HG02870 (cell line): ENCODE data around the gene PRDM5.
"Not testable (repeated sequence)": the region's sequence is repeated elsewhere in the genome, so short reads cannot be mapped to it uniquely, and the experiment has no call there.

ENCODE experiments used
- ATAC-seq: cut with Tn5 transposase; IDR thresholded peaks from one replicate; pipeline ENCODE4 v1.9.1; 2021; ENCODE audit warnings: mild to moderate bottlenecking, moderate library complexity; ENCODE audit not compliant: unreplicated experiment

PRDM5 gene

DNA sequence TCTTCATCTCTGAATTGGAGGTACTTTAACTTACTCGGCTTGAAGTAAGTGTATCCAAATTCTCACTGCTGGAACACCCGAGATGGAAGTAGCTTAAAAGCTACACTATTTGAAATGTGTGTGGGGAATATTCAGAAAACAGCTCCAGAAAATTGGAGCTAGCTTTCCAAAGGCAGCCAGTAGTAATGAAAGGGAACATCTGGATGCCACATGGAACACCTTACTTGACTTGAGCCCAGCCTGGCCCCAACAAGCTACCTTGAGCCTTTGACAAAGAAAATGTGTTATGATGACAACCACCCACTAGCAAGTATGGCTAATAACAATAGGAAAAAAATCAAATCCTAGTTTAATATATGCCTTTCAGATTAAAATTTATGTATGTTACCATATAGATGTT, 161.5 kb downstream of the PRDM5 start:
- no peak for ATAC-seq

DNA sequence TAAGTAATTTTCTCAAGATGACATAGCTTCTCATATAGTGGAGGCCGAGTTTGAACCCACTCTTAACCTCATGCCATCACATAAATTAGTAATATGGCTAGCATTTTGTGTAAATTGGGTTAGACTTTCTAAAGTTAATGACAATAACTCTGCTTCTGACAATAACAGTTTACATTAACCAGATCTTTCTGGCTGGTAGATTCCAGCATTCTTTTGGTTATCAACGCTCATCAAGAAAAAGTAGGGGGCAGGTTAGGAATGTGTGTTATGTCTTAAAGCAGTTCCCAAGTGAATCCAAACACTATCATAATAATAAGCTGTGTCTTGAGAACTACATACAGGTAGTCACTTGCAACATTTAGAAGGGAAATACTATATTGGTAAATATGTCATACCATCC, 162.5 kb downstream of the PRDM5 start:
- ATAC-seq: no peak

DNA sequence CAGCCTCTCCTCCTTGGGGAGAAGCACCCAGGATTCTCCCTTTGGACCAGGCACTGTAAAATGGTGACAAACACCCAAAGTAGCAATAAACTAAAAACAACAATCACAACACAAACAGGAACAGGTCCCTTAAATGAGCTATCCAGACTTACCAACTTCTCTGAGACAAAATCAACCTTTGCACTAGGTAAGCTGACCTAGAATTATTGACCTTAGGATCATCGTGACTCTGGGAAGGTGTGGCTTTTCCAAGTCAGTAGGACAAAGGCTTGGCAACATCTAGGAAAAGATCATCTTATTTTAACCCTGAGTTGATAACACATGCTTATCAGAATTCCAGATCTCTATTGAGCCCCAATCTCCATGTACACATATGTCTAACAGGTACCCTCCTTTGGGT, 166.7 kb downstream of the PRDM5 start:
- ATAC-seq: no peak

DNA sequence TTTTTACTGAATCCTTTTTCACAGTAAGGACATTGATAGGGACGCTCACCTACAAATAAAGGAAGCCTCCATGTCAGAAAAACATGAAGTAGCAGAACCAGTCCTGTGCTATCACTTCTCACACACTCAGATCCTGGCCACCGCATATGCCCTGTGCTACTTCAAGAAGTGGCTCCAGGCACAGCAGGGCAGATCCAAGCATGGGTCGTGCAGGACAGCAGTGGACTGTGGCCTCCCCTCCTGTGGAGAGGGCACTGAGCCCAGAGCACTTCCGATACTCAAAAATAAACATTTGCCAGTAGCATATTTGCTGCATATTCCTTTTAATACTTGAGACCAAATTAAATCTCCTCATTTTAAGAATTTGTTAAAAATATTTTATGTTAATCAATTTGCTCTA, 167.9 kb downstream of the PRDM5 start:
- no peak for ATAC-seq

DNA sequence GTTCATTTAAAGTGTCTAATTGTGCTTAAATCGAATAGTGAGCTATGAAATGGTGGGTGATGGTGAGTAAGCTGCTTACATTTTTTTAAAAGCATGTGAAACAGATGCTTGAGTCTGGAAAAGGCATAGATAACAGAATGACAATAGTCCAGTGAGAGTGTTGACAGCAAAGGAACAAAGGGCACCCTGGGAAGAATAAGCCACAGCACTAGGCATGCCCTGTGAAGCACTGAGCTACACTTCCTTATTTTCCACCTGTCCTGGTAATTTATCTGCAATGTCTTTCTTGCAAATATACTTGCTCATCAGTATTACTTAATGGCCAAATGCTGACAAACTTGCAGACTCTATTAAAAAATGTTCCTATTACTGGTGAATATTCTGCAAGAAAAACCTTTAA, 168.7 kb downstream of the PRDM5 start:
- no peak for ATAC-seq

DNA sequence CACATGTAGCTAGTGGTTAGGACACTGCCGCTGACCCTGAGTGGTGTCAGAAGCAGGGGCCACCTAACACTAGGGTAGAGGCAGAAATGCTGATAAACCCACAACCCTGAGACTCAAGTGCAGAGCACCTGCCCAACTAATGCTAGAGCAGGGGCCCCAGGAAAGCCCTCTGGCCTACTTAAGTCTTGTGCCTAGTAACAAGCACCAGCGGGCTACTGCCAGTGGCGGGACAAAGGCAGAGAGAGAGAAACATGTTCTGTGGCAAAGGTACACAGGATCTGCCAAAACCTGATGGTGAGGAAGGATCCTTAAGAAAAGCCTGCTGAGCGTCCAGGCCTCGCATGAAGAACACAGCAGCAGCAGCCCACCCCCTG, 172.4 kb downstream of the PRDM5 start:
- no peak for ATAC-seq

DNA sequence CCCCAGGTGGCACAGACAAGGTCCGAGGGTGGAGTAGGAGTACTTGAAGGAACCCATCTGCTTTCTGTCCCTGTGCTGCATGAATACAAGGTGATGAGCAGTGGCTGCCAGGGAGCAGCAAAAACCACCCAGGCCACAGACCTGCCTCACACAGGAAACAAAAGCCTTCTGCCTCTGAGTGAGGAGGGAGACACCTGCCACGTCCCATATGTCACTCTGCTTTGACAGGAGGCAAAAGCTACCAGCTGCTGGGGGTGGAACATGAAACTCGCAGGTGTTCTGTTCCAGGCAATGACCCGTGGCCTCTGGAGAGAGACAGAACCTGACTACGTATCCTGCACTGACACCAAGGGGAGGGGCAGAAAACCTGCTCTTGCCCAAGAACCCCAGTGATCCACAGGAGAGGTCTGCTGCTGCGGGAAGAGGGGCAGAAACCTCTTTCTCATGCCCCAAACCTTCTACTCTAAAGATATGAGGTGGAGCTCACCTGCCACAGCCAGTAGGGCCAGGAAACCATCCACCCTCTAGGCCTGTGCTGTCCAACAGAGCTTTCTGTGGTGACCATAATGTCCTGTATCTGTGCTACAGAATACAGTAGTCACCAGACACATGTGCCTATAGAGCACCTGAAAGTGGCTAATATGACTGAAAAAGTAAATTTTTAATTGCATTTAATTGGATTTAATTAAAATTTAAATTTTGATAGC, 172.9 kb downstream of the PRDM5 start:
- peak; percentile 98 for ATAC-seq

DNA sequence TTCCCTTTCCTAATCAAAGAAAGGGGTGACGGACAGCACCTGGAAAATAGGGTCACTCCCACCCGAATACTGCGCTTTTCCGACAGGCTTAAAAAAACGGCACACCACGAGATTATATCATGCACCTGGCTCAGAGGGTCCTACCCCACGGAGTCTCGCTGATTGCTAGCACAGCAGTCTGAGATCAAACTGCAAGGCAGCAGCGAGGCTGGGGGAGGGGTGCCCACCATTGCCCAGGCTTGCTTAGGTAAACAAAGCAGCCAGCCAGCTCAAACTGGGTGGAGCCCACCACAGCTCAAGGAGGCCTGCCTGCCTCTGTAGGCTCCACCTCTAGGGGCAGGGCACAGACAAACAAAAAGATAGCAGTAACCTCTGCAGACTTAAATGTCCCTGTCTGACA, 180.9 kb downstream of the PRDM5 start:
- not testable (repeated sequence) for ATAC-seq

DNA sequence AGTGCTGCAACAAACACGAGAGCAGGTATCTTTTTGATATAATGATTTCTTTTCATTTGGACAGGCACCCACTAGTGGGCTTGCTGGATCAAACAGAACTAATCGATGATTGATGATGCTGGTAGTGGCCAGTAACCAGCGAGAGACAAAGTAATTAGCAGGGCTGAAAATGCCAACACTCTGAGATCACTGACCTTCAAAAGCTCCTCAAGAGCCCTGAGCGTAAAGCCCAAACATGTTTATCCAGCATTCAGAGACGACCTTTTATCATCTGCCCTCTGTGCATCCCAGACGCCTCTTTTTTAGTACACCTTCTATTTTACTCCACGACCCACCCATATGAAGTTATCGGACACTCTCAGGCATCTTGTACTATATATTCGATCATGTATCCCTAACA, 186.2 kb downstream of the PRDM5 start:
- ATAC-seq: no peak

DNA sequence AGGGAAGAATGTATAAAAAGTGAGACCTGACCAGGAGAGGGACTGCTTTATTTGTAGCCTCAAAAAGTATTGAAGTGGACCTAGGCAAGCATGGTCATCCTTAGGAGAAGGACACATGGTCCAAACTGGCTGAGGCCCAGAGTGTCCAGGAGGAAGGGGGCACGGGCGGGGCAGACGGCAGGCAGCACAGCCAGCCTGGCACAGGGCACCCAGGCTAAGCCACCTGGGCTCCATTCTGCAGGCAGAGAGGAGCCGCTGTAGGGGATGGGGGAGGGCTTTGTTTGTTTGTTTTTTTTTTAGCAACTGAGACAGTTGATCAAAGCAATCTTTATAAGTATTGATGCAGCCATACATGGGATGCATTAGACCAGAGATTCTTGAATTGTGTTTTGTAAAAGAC, 188.6 kb downstream of the PRDM5 start:
- ATAC-seq: no peak

DNA sequence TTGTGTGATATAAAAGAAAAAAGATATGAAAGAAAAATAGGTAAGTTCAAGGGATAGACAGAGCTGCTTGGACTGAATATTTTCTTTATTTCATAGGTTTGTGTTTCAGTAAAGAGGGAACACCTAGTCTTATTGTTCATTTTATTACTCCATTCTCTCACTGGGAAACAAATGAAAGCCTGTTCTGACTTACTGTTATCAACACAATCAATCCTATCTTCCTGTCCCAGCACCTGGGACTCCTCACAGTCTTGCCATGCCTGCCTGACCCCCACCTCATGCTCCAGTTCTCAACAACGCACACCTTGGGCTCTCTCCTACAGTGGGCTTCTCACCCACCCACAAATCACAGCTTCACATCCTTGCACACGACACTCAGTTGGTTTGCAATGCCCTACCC, 189.5 kb downstream of the PRDM5 start:
- no peak for ATAC-seq

DNA sequence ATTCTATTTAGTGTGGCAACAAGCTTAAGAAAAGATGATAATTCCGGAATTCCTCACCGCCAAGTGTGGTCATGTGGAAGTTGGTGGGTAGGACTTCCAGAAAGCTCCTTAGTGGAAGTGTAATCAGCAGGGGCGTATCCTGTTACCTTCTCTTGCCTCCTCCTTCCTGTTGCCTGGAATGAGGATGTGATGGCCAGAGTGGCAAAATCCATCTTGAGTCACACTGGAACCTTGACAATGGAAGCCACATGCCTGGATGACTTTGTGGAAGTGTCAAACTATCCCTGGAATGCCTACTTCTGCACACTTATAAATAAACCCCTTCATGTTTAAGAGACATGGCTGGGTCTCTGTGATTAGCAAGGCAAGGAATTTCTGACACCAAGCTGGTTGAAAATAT, 191.0 kb downstream of the PRDM5 start:
- ATAC-seq: no peak

DNA sequence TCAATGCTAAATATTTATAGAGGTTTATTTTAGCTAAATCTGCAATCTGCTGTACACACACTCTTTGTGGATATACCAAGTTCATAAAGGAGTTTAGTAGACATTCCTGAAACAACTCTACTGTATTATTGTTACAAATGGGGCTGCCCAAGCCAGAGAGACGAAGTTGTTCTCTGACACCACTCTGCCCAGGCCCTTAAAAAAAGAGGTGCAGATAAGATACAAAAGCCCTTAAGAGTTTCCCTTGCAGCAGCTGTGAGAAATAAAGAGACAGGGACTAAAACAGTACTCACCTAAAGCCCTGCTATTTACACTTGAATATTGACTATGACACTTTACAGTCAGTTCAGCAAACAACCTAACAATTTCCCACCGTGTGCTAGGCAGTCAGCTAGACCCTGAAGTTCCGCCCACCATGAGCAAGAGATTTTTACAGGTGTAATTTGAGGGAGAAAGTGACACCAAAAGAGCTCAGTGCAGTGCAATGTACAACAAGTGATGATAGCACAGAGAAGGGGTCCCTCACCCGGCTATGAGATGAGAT, 191.7 kb downstream of the PRDM5 start:
- no peak for ATAC-seq

DNA sequence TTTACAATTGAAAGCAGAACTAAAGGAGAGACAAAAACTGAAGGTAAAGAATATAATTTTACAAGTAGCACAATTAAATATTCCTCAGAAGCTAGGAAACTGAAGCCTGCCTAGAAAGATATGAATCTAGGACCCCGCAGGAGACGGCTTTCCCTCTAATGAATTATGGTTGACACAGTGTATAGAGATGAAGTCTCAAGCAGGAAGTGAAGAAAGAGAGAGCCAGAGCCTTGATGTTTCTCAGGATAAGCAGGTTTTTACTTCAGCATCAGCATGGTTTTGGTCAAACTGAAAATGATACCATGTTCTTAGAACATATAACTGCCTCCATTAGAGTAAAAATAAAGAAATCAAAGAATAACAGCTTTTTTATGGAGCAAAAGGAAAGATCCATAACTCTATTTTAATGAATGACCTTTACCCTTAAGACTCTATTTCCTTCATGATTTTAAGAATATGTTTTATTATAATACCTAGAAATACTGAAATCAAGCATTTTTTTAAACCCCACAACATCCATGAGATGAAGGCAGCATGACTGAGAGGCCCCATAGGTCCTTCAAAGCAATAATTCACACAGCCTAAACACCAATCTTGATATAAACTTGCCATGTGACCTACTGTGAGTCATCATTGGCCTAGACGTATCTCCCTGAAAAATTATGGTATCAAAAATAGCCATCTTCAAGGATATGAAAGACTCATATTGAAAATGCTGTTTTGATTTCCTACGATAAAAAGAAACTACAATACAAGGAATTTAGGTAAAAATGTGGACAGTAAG, 193.4 kb downstream of the PRDM5 start:
- no peak for ATAC-seq

DNA sequence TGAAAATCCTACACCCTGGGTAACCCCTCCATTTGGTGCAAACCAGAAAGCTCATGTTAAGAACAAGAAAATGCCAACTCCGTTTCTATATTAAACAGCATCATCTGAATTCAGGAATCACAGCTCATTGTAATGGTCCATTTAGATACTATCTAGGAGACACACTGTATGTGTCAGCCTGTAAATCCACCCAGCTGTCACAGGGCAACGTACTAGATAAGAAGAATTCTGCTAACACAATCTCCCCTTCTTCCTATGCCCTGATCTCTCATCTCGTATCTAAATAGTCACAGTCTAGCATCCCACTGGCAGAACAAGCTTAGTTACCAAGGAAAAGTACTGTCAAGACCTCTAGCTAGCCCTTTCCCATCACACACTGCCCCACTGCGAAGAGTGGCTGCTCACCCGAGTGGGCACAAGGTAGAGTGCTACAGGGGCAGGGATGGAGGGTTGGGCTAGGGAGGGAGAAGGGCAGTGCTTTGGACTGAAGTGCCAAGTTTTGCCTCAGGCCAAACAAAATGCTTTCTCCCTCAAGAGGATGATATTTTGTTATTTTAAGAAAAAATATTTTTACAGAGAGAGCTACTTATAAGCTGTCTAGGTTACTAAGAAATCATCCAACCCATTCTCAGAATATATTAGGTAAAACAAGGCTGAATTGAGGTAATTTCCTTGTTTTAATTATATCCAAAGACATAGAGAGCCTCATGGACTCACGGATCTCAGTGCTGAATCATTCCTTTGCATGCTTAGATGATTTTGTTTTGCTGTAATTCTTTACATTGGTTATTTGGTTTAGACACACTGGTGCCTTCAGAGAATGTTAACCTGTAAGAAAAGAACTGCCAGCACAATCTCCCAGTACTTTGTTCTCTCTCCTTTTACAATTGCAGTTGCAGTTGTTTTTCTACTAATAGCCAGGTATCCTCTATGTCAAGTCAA, 196.6 kb downstream of the PRDM5 start:
- ATAC-seq: no peak

DNA sequence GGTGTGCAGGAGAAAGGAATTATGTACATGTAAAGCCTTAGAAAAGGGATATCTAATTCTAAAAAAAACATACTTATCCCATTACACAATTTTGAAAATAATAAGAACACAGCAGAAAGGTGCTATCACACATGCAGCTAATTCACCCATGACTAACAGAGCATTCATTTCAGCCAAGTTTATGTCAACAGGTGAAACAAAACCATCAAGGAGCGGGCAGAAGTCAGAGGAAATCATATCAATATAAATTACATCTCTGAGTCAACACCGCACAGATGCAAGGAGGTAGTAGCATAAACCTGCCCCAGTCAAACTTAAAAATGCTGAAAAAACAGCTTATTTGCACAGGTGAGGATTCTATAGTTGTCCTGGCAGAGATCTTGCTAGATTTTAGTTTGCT, 197.9 kb downstream of the PRDM5 start:
- ATAC-seq: no peak

DNA sequence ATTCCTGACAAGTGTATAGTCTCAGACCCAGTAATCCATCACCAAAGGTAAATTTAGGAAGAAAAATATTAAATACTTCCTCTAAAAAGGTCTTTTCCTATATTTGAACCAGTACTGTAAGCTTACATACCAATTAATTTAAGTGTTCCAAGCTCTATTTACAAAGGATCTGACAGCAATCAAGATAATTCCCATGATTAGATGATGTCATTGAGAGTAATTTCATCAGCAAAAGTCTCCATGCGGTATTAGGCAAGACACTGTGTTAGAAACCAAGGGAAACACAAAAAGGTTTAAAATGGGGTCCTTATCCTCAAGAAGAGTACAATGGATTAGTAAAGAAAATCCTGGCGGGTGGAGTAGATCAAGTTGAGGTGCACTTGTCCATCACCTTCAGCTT, 198.5 kb downstream of the PRDM5 start:
- ATAC-seq: no peak

DNA sequence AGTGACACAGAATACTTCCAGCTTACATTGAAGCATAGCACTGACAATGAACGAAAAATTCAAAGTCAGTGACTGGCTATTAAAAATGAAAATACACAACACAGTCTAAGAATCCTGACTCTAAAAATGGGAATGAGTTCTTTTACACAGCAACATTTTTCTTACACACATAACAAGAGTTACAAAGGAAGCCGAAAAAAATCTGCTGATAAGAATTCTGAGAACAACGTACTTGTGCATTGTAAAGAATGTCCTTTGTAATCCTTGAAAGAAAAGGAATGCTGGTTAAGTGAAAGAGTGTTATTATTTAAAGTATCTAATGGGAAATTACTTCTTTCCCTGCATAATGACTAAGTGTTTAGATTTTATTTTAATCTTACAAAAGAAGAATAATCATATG, 199.4 kb downstream of the PRDM5 start:
- ATAC-seq: no peak

DNA sequence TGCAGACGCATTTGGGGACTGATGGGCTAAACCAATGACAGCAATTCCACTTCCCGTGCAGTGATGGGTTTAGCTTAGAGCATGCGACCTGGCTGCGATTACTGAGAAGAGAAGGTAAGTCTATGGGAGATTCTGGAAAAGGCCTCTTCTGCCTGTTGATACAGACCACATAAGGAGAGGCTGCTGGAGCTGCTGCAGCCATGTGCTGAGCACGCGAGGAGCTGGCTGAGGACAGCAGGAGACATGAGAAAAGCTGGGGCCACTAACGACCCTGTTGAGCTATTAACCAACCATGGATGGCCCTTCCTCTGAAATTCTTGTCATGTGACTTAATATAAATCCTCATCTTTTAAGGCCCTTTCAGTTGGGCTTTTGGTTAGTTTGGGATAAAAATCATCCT, 199.9 kb downstream of the PRDM5 start:
- ATAC-seq: no peak

DNA sequence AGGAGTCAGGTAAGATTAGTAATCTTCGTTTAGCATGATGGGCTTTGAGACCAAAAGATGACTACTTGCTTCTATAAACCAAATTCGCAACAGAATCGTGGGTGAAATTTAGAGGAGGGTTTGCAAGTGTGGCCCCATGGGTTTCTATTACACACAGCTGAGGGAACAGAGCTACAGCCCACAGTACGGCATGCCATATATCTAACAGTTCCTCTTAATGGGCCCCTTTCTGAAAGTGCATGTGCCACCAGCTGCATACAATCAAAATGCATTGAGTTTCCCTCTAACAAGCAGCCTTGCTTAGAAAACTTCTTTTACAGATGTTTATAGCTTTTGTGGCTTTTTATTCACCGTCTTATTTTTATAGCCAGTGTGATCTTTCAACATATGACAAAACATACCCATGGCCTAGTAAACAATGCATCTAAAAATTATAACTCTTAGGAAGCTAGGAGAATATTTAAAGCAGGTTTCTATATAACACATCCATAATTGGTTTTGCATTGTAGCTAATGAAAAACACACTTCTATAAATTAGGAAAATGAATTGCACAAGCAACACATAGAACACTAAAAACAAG, 202.1 kb downstream of the PRDM5 start:
- ATAC-seq: peak; percentile 44

DNA sequence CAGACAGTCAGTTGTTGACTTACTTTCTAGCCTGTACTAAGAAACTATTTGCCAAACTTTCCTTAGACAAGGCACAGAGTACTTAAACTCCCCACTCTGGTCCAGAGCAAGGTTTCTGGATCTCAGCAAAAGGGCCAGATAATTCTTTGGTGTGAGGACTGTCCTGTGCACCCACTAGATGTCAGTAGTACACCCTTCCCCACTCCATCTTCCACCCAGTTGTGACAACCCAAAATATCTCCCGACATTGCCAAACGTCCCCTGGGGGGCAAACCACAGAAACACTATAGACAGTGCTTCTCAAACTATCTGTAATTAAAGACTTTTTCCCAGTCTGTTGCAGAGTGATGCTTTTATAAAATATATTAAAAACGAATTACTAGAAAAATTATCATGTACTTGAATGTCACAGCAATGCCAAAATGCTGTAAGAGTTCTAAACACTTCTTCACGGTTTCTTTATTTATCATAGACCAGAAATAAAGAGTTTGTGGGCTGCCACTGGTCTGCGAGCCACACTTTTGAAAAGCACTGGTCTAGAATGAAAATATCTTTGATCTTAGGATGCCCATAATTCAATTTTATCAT, 203.5 kb downstream of the PRDM5 start:
- ATAC-seq: peak; percentile 74
